Activated naive CD8-positive, alpha-beta T cell treated with anti-CD3 and anti-CD28 coated beads for 36 hours (primary cell): Measurements from ENCODE around the gene EFCAB6. TPM values are rescaled to one million over a fixed set of nuclear protein-coding genes. Genes with fewer than 3 reads are reported as not detected.

Experiments used
- DNase-seq: peaks from one replicate; pipeline ENCODE4 v3.0.0; 2021
- H3K27ac Mint-ChIP-seq: one replicate; pipeline ENCODE4 v1.8.0; 2022; ENCODE audit warnings: mild to moderate bottlenecking, moderate library complexity, mixed read lengths
- H3K27me3 Mint-ChIP-seq: one replicate; pipeline ENCODE4 v1.8.0; 2022; ENCODE audit warnings: mild to moderate bottlenecking, mixed read lengths
- H3K36me3 Mint-ChIP-seq: one replicate; pipeline ENCODE4 v1.8.0; 2021; ENCODE audit warnings: mild to moderate bottlenecking, mixed read lengths
- H3K4me1 Mint-ChIP-seq: one replicate; pipeline ENCODE4 v1.8.0; 2021; ENCODE audit warnings: mixed read lengths
- H3K4me3 Mint-ChIP-seq: one replicate; pipeline ENCODE4 v1.8.0; 2022; ENCODE audit warnings: mild to moderate bottlenecking, moderate library complexity, mixed read lengths
- H3K9me3 Mint-ChIP-seq: one replicate; pipeline ENCODE4 v1.8.0; 2022; ENCODE audit warnings: mixed read lengths
- total RNA-seq, 2 experiments: library from RNA; stranded (reverse); gene quantifications; one replicate each; pipeline ENCODE4 v1.2.3, GENCODE V29; 2021

The EFCAB6 gene
- total RNA-seq, 2 experiments from 2014 or later: 0.36 to 0.37 TPM

- H3K9me3 Mint-ChIP-seq: no peaks in the 10 kb centered on the region
- no peaks in the 10 kb centered on the region for H3K36me3 Mint-ChIP-seq
- H3K4me1 Mint-ChIP-seq: no peaks in the 10 kb centered on the region
- H3K27ac Mint-ChIP-seq: no peak overlapping the region
- H3K4me3 Mint-ChIP-seq: no peak overlapping the region
- DNase-seq: no peak
- no peaks in the 10 kb centered on the region for H3K27me3 Mint-ChIP-seq
Measured at GRCh38 chr22:43772831-43773230, 39.3 kb downstream of the EFCAB6 start.

- H3K36me3 Mint-ChIP-seq: no peaks in the 10 kb centered on the region
- H3K4me3 Mint-ChIP-seq: no peak overlapping the region
- H3K27me3 Mint-ChIP-seq: peaks cover 10% of the 10 kb centered on the region
- no peak overlapping the region for H3K27ac Mint-ChIP-seq
- DNase-seq: no peak
- H3K9me3 Mint-ChIP-seq: no peaks in the 10 kb centered on the region
- H3K4me1 Mint-ChIP-seq: no peaks in the 10 kb centered on the region
Measured at GRCh38 chr22:43755452-43755851, 56.7 kb downstream of the EFCAB6 start.

DNA sequence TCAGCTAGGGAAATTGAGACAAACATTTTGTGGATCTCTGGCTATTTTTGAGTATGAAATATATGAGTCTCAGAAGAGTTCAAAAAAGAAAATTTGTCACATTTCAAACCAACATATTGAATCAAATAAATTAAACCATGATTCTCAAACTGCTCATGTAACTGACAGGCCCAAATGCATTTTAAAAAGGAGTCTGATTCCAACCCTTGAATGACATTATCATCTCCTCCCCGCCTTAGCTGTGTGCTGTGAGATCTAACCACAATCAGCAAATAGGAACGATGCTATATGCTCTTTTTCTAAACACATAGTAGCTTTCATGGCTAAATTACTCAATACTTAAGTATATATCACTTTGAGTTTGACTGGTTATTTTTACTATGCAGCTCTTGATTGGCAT is 57.1 kb downstream of the EFCAB6 start:
- no peak overlapping the region for H3K4me3 Mint-ChIP-seq
- H3K4me1 Mint-ChIP-seq: no peaks in the 10 kb centered on the region
- DNase-seq: no peak
- no peak overlapping the region for H3K27ac Mint-ChIP-seq
- peaks cover 7% of the 10 kb centered on the region for H3K27me3 Mint-ChIP-seq
- no peaks in the 10 kb centered on the region for H3K36me3 Mint-ChIP-seq
- H3K9me3 Mint-ChIP-seq: no peaks in the 10 kb centered on the region

- Mint-ChIP-seq H3K4me3 (no peak overlapping the region), H3K36me3 (no peaks in the 10 kb centered on the region), H3K27ac (no peak overlapping the region), H3K9me3 (no peaks in the 10 kb centered on the region), H3K27me3 (peaks cover 7% of the 10 kb centered on the region), H3K4me1 (no peaks in the 10 kb centered on the region)
- DNase-seq: no peak
Measured at GRCh38 chr22:43754176-43754575, 57.9 kb downstream of the EFCAB6 start.

DNA sequence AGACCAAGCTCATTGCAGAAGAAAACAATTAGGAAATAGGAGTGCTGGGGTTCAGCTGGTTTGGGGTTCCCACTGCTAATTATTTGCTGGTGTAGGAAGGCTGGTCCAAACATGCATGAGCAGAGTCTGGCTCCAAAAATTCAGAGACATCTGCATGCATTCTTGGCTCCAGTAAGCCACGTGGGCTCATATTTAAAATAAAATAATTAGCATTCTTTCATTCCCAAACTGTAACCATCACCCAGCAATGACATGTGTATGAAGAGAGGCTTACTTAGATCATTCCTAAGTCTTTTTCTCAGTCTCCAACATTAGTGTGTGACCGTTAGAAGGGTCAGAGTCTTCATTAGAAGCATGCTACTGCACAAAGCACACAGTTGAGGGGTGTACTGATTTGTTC is 58.4 kb downstream of the EFCAB6 start:
- H3K27ac Mint-ChIP-seq: no peak overlapping the region
- peaks cover 7% of the 10 kb centered on the region for H3K27me3 Mint-ChIP-seq
- H3K4me3 Mint-ChIP-seq: no peak overlapping the region
- no peaks in the 10 kb centered on the region for H3K36me3 Mint-ChIP-seq
- no peaks in the 10 kb centered on the region for H3K4me1 Mint-ChIP-seq
- H3K9me3 Mint-ChIP-seq: no peaks in the 10 kb centered on the region
- no peak for DNase-seq

DNA sequence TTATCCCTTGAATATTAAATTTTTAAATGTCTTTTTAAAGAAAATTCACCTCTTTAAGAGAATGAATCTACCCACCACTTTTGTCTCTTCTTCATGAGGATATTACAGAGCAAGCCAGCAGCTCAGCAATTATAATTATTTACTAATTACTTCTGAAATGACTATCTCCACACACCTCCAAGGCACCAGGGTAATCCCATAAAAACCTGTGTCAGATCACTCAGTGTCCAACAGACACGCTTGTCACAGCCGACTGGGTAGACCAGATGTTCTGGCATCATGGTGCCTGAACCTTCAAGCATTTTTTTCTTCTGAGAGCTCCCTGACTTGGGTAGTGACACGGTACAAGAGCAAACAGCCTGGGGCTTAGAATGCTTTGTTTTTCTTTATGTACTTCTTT is 61.4 kb downstream of the EFCAB6 start:
- H3K36me3 Mint-ChIP-seq: no peaks in the 10 kb centered on the region
- peaks cover 7% of the 10 kb centered on the region for H3K27me3 Mint-ChIP-seq
- no peak for DNase-seq
- no peak overlapping the region for H3K4me3 Mint-ChIP-seq
- no peak overlapping the region for H3K27ac Mint-ChIP-seq
- H3K9me3 Mint-ChIP-seq: no peaks in the 10 kb centered on the region
- H3K4me1 Mint-ChIP-seq: no peaks in the 10 kb centered on the region

DNA sequence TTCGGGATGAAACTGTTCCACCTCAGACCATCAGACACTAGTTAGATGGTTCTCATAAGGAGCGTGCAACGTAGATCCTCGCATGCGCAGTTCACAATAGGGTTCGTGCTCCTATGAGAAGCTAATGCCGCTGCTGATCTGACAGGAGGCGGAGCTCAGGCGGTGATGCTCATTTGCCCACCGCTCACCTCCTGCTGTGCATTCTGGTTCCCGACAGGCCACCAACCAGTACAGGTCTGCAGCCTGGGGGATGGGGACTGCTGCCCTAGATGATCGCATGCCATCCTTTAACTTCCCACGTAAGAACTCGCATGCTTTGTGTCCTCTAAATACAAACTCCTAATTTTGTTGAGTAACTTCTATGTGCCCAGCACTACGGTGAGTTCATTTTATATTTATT is 62.6 kb downstream of the EFCAB6 start:
- Mint-ChIP-seq H3K27me3 (peaks cover 7% of the 10 kb centered on the region), H3K27ac (no peak overlapping the region), H3K9me3 (no peaks in the 10 kb centered on the region), H3K4me1 (no peaks in the 10 kb centered on the region), H3K36me3 (no peaks in the 10 kb centered on the region), H3K4me3 (no peak overlapping the region)
- no peak for DNase-seq

DNA sequence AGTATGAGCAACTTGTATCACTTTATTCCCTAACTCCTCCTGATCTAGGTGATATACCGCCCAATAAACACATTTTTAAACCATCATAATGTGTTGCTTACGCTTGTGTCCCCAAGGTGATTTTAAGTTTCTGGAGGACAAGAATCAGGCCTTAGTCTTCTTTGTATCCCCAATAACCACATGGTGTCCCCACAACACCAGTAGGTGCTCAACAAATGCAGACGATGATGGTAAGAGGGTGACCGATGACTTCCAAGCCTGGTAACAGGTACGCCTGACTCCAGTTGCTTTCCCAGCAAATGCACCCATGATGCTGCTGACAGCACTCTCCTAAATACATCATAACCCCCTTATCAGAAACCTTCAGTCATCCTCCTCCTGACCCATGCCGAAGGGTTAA is 64.2 kb downstream of the EFCAB6 start:
- Mint-ChIP-seq H3K9me3 (no peaks in the 10 kb centered on the region), H3K4me1 (no peaks in the 10 kb centered on the region), H3K27me3 (peaks cover 6% of the 10 kb centered on the region), H3K4me3 (no peak overlapping the region), H3K27ac (no peak overlapping the region), H3K36me3 (no peaks in the 10 kb centered on the region)
- DNase-seq: no peak

- peaks cover 6% of the 10 kb centered on the region for H3K27me3 Mint-ChIP-seq
- no peaks in the 10 kb centered on the region for H3K4me1 Mint-ChIP-seq
- H3K27ac Mint-ChIP-seq: no peak overlapping the region
- no peak overlapping the region for H3K4me3 Mint-ChIP-seq
- no peak for DNase-seq
- no peaks in the 10 kb centered on the region for H3K9me3 Mint-ChIP-seq
- H3K36me3 Mint-ChIP-seq: no peaks in the 10 kb centered on the region
Measured at GRCh38 chr22:43747058-43747457, 65.0 kb downstream of the EFCAB6 start.

DNA sequence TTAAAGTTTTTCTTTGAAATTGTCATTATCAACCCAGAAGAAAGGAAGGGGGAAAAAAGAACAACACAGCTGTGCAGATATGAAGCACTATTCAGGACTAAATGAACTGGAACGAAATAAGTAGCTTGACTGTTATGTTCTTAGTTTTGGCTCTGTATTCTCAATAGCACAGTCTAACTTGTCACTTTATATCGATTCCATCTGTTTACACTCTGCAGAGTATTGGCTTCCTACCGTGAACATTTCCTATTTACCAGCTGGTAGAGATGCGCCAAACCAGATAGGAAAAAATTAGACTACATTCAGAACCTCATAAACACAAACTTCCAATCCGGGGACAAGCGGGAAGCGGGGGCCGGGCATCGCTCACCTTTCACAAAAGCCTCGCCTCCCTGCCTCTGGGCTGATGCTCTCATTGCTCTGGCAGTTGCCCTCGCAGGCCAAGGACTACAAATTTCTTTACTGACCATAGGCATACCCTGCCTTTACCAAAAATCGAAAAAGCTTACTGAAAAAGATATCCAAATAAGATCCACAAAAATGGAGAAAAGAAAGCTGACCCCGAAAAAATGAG is 66.2 kb downstream of the EFCAB6 start:
- Mint-ChIP-seq H3K4me3 (no peak overlapping the region), H3K36me3 (no peaks in the 10 kb centered on the region), H3K27me3 (peaks cover 6% of the 10 kb centered on the region), H3K9me3 (no peaks in the 10 kb centered on the region), H3K27ac (no peak overlapping the region), H3K4me1 (no peaks in the 10 kb centered on the region)
- no peak for DNase-seq

- no peak overlapping the region for H3K4me3 Mint-ChIP-seq
- no peaks in the 10 kb centered on the region for H3K9me3 Mint-ChIP-seq
- H3K27ac Mint-ChIP-seq: no peak overlapping the region
- no peak for DNase-seq
- H3K36me3 Mint-ChIP-seq: no peaks in the 10 kb centered on the region
- peaks cover 6% of the 10 kb centered on the region for H3K27me3 Mint-ChIP-seq
- H3K4me1 Mint-ChIP-seq: no peaks in the 10 kb centered on the region
Measured at GRCh38 chr22:43745411-43745770, 66.7 kb downstream of the EFCAB6 start.

DNA sequence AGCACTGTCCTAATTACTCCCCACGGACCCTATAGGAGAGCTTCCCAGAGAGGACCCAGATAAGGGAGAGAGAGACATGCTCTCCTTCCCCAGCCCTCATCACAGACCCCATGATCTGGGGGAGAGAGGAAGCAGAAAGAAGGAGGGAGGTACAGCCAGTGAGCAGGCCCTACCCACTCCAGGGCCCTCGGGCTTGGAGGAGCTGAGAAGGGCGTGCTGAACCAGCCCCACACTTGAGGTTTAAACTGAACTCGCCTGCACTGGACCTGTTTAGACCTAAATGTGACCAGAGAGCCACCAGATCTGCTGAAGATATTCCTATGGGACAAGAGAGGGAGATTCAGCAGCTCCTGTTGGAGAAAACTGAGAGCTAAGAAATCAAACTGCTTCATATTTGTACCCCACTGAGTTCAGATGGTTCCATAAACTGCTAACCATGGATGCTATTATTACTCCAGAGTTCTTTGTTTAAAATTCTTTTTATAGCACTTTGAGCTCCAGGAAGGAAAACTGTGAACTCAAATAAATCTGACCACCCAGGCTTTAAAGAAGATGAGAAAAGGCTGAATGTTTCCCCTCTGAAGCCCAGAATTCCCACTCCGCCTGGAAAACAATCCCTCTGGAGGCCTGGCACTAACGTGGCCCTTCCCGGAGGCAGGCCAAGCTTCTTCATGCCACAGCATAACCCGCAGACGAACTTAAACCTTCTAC is 67.2 kb downstream of the EFCAB6 start:
- no peaks in the 10 kb centered on the region for H3K4me1 Mint-ChIP-seq
- no peaks in the 10 kb centered on the region for H3K36me3 Mint-ChIP-seq
- H3K4me3 Mint-ChIP-seq: no peak overlapping the region
- DNase-seq: no peak
- H3K9me3 Mint-ChIP-seq: no peaks in the 10 kb centered on the region
- peaks cover 6% of the 10 kb centered on the region for H3K27me3 Mint-ChIP-seq
- no peak overlapping the region for H3K27ac Mint-ChIP-seq

GRCh38 chr22:43743929-43744643 is 68.0 kb downstream of the EFCAB6 start:
- DNase-seq: no peak
- no peaks in the 10 kb centered on the region for H3K36me3 Mint-ChIP-seq
- no peak overlapping the region for H3K27ac Mint-ChIP-seq
- no peak overlapping the region for H3K4me3 Mint-ChIP-seq
- no peaks in the 10 kb centered on the region for H3K4me1 Mint-ChIP-seq
- no peaks in the 10 kb centered on the region for H3K9me3 Mint-ChIP-seq
- peaks cover 6% of the 10 kb centered on the region for H3K27me3 Mint-ChIP-seq

GRCh38 chr22:43743131-43743530 is 69.0 kb downstream of the EFCAB6 start:
- Mint-ChIP-seq H3K4me3 (no peak overlapping the region), H3K9me3 (no peaks in the 10 kb centered on the region), H3K27ac (no peak overlapping the region), H3K36me3 (no peaks in the 10 kb centered on the region), H3K4me1 (no peaks in the 10 kb centered on the region), H3K27me3 (peaks cover 6% of the 10 kb centered on the region)
- no peak for DNase-seq

DNA sequence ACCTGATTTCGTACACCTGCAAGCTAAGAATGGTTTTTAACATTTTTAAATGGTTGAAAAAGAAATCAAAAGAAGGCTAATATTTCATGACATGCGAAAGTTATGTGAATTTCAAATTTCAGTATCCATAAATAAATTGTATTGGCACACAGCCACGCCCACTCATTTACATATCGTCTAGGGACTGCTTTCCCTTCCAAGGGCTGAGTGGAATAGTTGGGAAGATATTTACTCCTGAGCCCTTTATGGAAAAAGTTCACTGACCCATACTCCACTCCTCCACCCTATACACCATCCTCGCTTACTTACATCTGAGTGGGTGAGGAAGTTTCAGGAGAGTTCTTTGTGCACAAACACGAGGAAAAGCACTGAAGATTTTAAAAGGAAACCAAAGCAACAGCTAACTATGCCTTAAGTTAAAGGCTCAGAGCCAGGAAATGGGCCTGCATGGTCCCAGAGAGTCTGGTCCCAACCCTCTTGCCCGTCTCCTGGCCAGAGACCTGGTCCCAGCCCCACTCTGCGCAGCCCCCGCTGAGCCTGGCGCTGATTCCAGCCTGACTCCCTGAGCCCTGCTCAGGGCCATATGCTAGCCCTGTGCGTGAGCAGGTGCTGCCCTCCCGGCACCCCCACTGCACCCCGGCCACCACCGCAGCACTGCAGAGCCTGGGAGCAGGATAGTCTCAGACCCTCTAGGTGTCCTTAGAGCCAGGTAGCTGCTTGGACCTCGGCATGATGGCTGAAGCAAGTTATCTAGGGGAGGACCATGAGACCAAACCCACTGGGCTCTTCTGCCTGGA is 69.8 kb downstream of the EFCAB6 start:
- no peaks in the 10 kb centered on the region for H3K9me3 Mint-ChIP-seq
- H3K36me3 Mint-ChIP-seq: no peaks in the 10 kb centered on the region
- H3K4me3 Mint-ChIP-seq: no peak overlapping the region
- H3K4me1 Mint-ChIP-seq: no peaks in the 10 kb centered on the region
- H3K27me3 Mint-ChIP-seq: peaks cover 6% of the 10 kb centered on the region
- DNase-seq: no peak
- no peak overlapping the region for H3K27ac Mint-ChIP-seq
